Nephron progenitor cell (in vitro differentiated cells): Measurements from ENCODE around the gene LRRC7.

Source experiments
- DNase-seq: peaks from one replicate; pipeline ENCODE4 v3.0.0; 2021
- H3K27ac Mint-ChIP-seq: 2 replicates; pipeline ENCODE4 v1.8.0; 2021; ENCODE audit warnings: mild to moderate bottlenecking, moderate library complexity, mixed read lengths
- H3K27me3 Mint-ChIP-seq: 2 replicates; pipeline ENCODE4 v1.8.0; 2021; ENCODE audit warnings: mild to moderate bottlenecking, low read depth, mixed read lengths; ENCODE audit not compliant: poor library complexity
- H3K36me3 Mint-ChIP-seq: 2 replicates; pipeline ENCODE4 v1.8.0; 2021; ENCODE audit warnings: low read depth, mixed read lengths
- H3K4me1 Mint-ChIP-seq: 2 replicates; pipeline ENCODE4 v1.8.0; 2021; ENCODE audit warnings: mixed read lengths
- H3K4me3 Mint-ChIP-seq: 2 replicates; pipeline ENCODE4 v1.8.0; 2021; ENCODE audit warnings: mild to moderate bottlenecking, moderate library complexity, mixed read lengths
- H3K9me3 Mint-ChIP-seq: 2 replicates; pipeline ENCODE4 v1.8.0; 2021; ENCODE audit warnings: mild to moderate bottlenecking, moderate library complexity, mixed read lengths
- CTCF ChIP-seq: fragments of 200-600 bp; sonication (generic); IDR thresholded peaks from 2 replicates; pipeline ENCODE4 v1.5.0; 2021; ENCODE audit warnings: antibody characterized with exemption

The LRRC7 gene

GRCh38 chr1:70025052-70025451 is 457.3 kb downstream of the LRRC7 start:
- DNase-seq = no peak
- no peaks in the 10 kb centered on the region for H3K27me3 Mint-ChIP-seq
- H3K27ac Mint-ChIP-seq = no peak overlapping the region
- H3K9me3 Mint-ChIP-seq = no peaks in the 10 kb centered on the region
- no peaks in the 10 kb centered on the region for H3K4me1 Mint-ChIP-seq
- no peak overlapping the region for H3K4me3 Mint-ChIP-seq
- no peaks in the 10 kb centered on the region for H3K36me3 Mint-ChIP-seq
- TF ChIP-seq CTCF = no peak

GRCh38 chr1:70025846-70026245 is 458.1 kb downstream of the LRRC7 start:
- Mint-ChIP-seq H3K9me3 (no peaks in the 10 kb centered on the region), H3K27me3 (no peaks in the 10 kb centered on the region), H3K4me3 (no peak overlapping the region), H3K36me3 (no peaks in the 10 kb centered on the region), H3K4me1 (no peaks in the 10 kb centered on the region), H3K27ac (no peak overlapping the region)
- DNase-seq = no peak
- no peak for TF ChIP-seq CTCF

- H3K36me3 Mint-ChIP-seq = no peaks in the 10 kb centered on the region
- H3K27me3 Mint-ChIP-seq = peaks cover 2% of the 10 kb centered on the region
- DNase-seq = no peak
- H3K4me1 Mint-ChIP-seq = no peaks in the 10 kb centered on the region
- TF ChIP-seq CTCF = no peak
- H3K27ac Mint-ChIP-seq = no peak overlapping the region
- no peak overlapping the region for H3K4me3 Mint-ChIP-seq
- H3K9me3 Mint-ChIP-seq = no peaks in the 10 kb centered on the region
Observed at GRCh38 chr1:70033266-70033873, 465.6 kb downstream of the LRRC7 start.

GRCh38 chr1:70033936-70034335 is 466.2 kb downstream of the LRRC7 start:
- no peaks in the 10 kb centered on the region for H3K9me3 Mint-ChIP-seq
- no peak overlapping the region for H3K27ac Mint-ChIP-seq
- H3K36me3 Mint-ChIP-seq = no peaks in the 10 kb centered on the region
- no peak overlapping the region for H3K4me3 Mint-ChIP-seq
- H3K27me3 Mint-ChIP-seq = peaks cover 2% of the 10 kb centered on the region
- no peak for DNase-seq
- H3K4me1 Mint-ChIP-seq = no peaks in the 10 kb centered on the region
- no peak for TF ChIP-seq CTCF

- DNase-seq = peak; percentile 24
- peak; percentile 27 for TF ChIP-seq CTCF
- Mint-ChIP-seq H3K4me1 (no peaks in the 10 kb centered on the region), H3K9me3 (no peaks in the 10 kb centered on the region), H3K4me3 (no peak overlapping the region), H3K36me3 (no peaks in the 10 kb centered on the region), H3K27ac (no peak overlapping the region), H3K27me3 (peaks cover 2% of the 10 kb centered on the region)
Observed at GRCh38 chr1:70034403-70034802, 466.7 kb downstream of the LRRC7 start.

- Mint-ChIP-seq H3K36me3 (no peaks in the 10 kb centered on the region), H3K4me3 (no peak overlapping the region), H3K27me3 (peaks cover 2% of the 10 kb centered on the region), H3K4me1 (no peaks in the 10 kb centered on the region), H3K27ac (no peak overlapping the region), H3K9me3 (no peaks in the 10 kb centered on the region)
- no peak for DNase-seq
- TF ChIP-seq CTCF = no peak
Observed at GRCh38 chr1:70038025-70038424, 470.3 kb downstream of the LRRC7 start.
